Right cardiac atrium (tissue), 5 donors: Measurements from ENCODE around the gene UBE2Q2. TPM values are rescaled to one million over a fixed set of nuclear protein-coding genes. Genes with fewer than 3 reads are reported as not detected.
"Not testable (repeated sequence)": the region's sequence is repeated elsewhere in the genome, so short reads cannot be mapped to it uniquely, and the experiment has no call there.

Experiments used
- ATAC-seq, 2 donors: fragments of 200-7000 bp; cut with Tn5 transposase; one replicate each; pipeline versions ENCODE4 v1.8.0 to v1.9.1; 2020; ENCODE audit warnings: moderate library complexity in 2 of 2, mild to moderate bottlenecking in 1 of 2
- DNase-seq, 3 donors: peaks; one replicate each; pipeline ENCODE4 v3.0.0-alpha.2; 2020
- H3K27ac ChIP-seq: one replicate; pipeline ENCODE4 v1.5.1; 2013; ENCODE audit warnings: mild to moderate bottlenecking, low read length, control low read depth, moderate library complexity
- H3K27me3 ChIP-seq: one replicate; pipeline ENCODE4 v1.6.1; 2013; ENCODE audit not compliant: control insufficient read depth, insufficient read depth
- H3K4me1 ChIP-seq: one replicate; pipeline ENCODE4 v1.6.1; 2013; ENCODE audit warnings: low read length; ENCODE audit not compliant: control insufficient read depth, insufficient read depth
- H3K4me3 ChIP-seq: one replicate; pipeline ENCODE4 v1.5.1; 2013; ENCODE audit warnings: low read length, control low read depth
- H3K9me3 ChIP-seq: one replicate; pipeline ENCODE4 v1.6.1; 2013; ENCODE audit warnings: low read length; ENCODE audit not compliant: control insufficient read depth
- WGBS: extraction: QIAGEN DNeasy Blood & Tissue Kit; methylation state at CpG from one replicate; pipeline ENCODE4 v1.1.7; 2013; 5-methylcytosine and 5-hydroxymethylcytosine counted together
- intact Hi-C, 4 donors: fragments of 100-400 bp; cut with DNase I; formaldehyde crosslinking; loops; one replicate each; pipeline versions ENCODE4 v1.11.0 to v1.14.0; 2022 to 2023
- long read RNA-seq, 4 donors: library from polyadenylated mRNA; unstranded; transcript quantifications; one replicate each; pipeline ENCODE4 v2.0.0, GENCODE V29; 2020 to 2021
- polyA plus RNA-seq: library from polyadenylated mRNA; stranded (reverse); fragments of 200-250 nt; gene quantifications from one replicate; pipeline ENCODE4 v1.2.3, GENCODE V29; 2013
- total RNA-seq, 4 donors: library from RNA; stranded (reverse); fragmentation: NEBNext Ultra II Directional; extraction: Animal tissue kit (Norgen Biotek cat#: 25700); gene quantifications; one replicate each; pipeline ENCODE4 v1.2.1, GENCODE V29; 2021
- donor health status: healthy with polysubstance abuse.
- donor health status: DM: no; HTN: yes; CAD: no.
- donor health status: DM: no; HTN: no; CAD: no.
- donor health status: DM: no; HTN: yes; CAD: no; lungs with severe emphysema.
- donor health status: DM: yes; HTN: yes; CAD: no.

UBE2Q2 gene
- 10 to 100 TPM; 26.5 to 32.6 (median 27.4) TPM for total RNA-seq
- 18.2 TPM for polyA plus RNA-seq
- long read RNA-seq, donor 1, transcript UBE2Q2-208 (12 exons, 2,969 nt), result minor isoform, 34 of 109 reads
- long read RNA-seq, donor 1, transcript UBE2Q2-201 (13 exons, 3,130 nt), result major isoform, 51 of 109 reads
- long read RNA-seq, donor 1, partial matches to known transcripts, result 3 of 109 reads
- long read RNA-seq, donor 1, other reads (novel, unspliced or antisense), result 19 of 109 reads
- long read RNA-seq, donor 2, transcript UBE2Q2-208 (12 exons, 2,969 nt), result minor isoform, 11 of 36 reads
- long read RNA-seq, donor 2, transcript UBE2Q2-201 (13 exons, 3,130 nt), result major isoform, 17 of 36 reads
- long read RNA-seq, donor 2, partial matches to known transcripts, result 1 of 36 reads
- long read RNA-seq, donor 2, other reads (novel, unspliced or antisense), result 7 of 36 reads
- long read RNA-seq, donor 3, transcript UBE2Q2-201 (13 exons, 3,130 nt), result major isoform, 14 of 45 reads
- long read RNA-seq, donor 3, transcript UBE2Q2-208 (12 exons, 2,969 nt), result minor isoform, 8 of 45 reads
- long read RNA-seq, donor 3, partial matches to known transcripts, result 7 of 45 reads
- long read RNA-seq, donor 3, other reads (novel, unspliced or antisense), result 15 of 45 reads
- long read RNA-seq, donor 4, transcript UBE2Q2-208 (12 exons, 2,969 nt), result minor isoform, 8 of 31 reads
- long read RNA-seq, donor 4, transcript UBE2Q2-201 (13 exons, 3,130 nt), result major isoform, 13 of 31 reads
- long read RNA-seq, donor 4, partial matches to known transcripts, result 2 of 31 reads
- long read RNA-seq, donor 4, other reads (novel, unspliced or antisense), result 7 of 31 reads

DNA sequence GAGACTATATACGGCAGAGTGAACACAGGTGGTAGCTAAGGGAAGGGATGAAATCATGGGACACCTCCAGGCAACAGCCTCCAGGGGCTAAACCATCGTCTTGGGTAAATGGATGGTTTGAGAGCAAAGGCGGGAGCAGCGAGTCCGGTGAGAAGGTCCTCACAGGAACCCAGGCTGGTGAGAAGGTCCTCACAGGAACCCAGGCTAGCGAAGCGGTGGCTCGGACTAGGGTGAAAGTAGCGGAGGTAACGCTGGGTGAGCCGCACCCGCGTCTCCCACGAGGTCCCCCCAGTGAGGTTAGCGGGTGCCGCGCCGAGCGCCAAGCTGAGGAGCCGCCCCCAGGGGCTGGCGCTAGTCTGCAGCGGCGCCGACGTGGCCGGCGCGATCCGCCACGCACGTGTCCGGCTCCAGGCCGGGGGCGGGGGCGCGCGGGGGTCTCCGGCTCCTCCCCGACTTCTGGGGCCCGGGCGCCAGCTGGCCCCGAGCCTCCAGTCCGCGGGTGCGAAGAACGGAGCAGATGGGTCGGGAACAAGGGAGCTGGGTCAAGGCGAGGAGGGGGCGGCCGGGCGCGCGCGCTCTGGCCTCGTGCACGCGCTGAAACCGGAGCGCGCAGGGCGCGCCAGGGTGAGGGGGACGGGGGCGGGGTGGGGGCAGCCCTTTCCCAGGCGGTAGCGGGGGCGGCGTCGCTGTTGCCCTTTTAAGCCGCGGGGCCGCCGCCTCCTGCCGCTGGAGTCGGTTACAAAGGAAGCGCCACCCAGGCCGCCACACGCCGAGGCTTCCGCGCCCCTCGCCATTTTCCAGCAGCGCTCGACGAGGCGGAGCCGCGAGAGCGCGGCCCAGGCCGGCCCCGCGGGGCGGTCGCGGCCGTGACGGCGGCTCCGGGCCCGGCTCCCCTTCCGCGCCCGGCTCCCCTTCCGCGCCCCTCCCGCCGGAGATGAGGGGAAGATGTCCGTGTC, at the start of gene UBE2Q2:
UBE2Q2 (plus strand) TSS at position 726 of the 956 bp plus-strand sequence; CDS start at position 946, 220 bp downstream.
- Histone ChIP-seq H3K27me3 (no peaks in the 10 kb centered on the region), H3K4me1 (peaks cover 3% of the 10 kb centered on the region), H3K9me3 (no peaks in the 10 kb centered on the region), H3K27ac (peak within 1 kb of the TSS; percentile 82), H3K4me3 (peak within 1 kb of the TSS; percentile 93)
- under 1% methylated on average over 109 of the region's 109 CpGs for WGBS
- intact Hi-C loops, result loop anchor here in 1 of 4 donors (10.0 kb wide), 1 partner anchor 62 kb away; the partner anchor contains the start of gene FBXO22
- DNase-seq (peak; percentile 86 to 94 (median 91)), ATAC-seq (peak; percentile 74 to 80)

DNA sequence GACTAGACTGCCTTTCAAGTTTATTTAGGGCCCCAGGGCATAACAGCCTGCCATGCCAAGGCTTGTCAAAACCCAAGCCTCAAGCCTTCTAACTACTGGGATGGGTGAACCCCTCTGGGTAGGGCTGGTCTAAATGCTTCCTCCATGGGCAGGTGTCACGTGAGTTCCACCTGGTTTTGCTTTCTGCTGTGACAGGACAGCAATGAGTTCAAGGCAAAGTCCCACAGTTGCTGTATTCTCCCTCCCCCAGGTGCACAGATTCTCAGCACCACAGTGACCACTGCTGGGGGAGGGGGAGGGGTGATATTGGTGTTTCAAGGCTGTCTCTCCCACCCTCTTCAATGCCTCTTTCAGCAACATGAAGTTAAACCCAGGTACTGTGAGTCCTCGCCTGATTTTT, 46.9 kb upstream of the UBE2Q2 start:
- WGBS, result 89% methylated on average over 2 of the region's 2 CpGs
- H3K27ac ChIP-seq, result no peak overlapping the region
- no peak overlapping the region for H3K4me3 ChIP-seq
- intact Hi-C loops, result loop anchor here in 1 of 4 donors (5.0 kb wide), 1 partner anchor 69 kb away; no protein-coding TSS in a partner anchor
- no peak for ATAC-seq
- no peaks in the 10 kb centered on the region for H3K9me3 ChIP-seq
- no peak for DNase-seq
- no peaks in the 10 kb centered on the region for H3K4me1 ChIP-seq
- H3K27me3 ChIP-seq, result no peaks in the 10 kb centered on the region

DNA sequence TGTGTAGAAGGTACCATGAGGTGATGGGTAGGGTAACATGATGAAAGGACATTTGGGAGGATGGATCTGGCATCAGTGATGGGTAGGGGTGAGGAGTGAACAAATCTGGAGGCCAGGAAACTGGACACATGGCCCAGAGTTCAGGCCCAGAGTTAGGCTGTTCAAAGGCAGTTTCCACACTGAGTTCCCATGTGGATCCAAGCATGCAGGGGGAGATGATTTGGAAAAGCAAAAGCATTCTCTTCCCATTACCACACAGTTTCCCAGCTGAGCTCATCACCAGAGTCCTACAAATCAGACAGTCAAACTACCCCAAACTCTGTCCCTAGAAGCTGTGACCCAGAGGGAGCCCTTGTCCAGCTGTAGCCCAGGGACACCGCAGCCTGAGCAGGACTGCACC, 46.1 kb upstream of the UBE2Q2 start:
- not testable (repeated sequence) for H3K4me1 ChIP-seq, H3K9me3 ChIP-seq, ATAC-seq, DNase-seq, H3K27me3 ChIP-seq, H3K4me3 ChIP-seq, H3K27ac ChIP-seq
- 80% methylated on average over 1 of the region's 1 CpG for WGBS
- intact Hi-C loops, result loop anchor here in 1 of 4 donors (5.0 kb wide), 1 partner anchor 70 kb away; no protein-coding TSS in a partner anchor

DNA sequence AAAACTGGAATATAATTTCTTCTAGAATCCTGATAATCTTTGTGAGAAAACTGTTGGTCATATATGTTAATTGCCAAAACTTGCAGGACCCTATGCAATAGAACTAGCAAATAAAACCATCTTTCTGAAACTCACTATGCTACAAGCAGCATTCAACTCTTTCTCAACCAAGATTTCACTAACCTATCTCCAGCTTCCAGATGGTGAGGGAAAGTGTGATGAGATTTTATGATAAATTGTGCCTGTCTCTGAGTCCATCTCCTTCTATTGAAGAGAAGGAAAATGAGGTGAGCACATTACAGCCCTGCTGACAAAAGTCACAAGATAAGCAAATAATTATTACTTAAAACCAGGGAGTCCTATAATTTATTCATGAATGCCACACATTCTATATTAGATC, 44.1 kb upstream of the UBE2Q2 start:
- Histone ChIP-seq H3K9me3 (no peaks in the 10 kb centered on the region), H3K4me1 (no peaks in the 10 kb centered on the region), H3K4me3 (no peak overlapping the region), H3K27ac (no peak overlapping the region), H3K27me3 (no peaks in the 10 kb centered on the region)
- DNase-seq, result no peak
- ATAC-seq, result no peak
- intact Hi-C loops, result loop anchor here in 1 of 4 donors (5.0 kb wide), 1 partner anchor 72 kb away; no protein-coding TSS in a partner anchor

DNA sequence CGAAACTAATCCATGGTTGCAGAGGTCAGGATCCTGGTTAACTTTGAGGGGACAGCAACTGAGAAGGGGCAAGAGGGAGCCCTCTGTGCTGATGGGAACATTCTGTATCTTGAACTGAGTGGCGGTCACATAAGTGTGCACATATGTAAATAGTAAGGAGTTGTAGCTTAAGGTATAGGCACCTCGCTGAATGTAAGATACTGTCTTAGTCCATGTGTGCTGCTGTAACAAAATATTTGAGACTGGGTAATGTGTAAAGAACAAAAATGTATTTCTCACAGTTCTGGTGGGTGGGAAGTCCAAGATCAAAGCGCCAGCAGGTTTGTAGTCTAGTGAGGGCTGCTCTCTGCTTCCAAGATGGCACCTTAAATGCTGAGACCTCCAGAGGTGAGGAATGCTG, 42.8 kb upstream of the UBE2Q2 start:
- not testable (repeated sequence) for H3K27me3 ChIP-seq, H3K4me3 ChIP-seq, H3K9me3 ChIP-seq, H3K27ac ChIP-seq, H3K4me1 ChIP-seq, DNase-seq, ATAC-seq
- WGBS, result 88% methylated on average over 4 of the region's 4 CpGs
- intact Hi-C loops, result loop anchor here in 1 of 4 donors (10.0 kb wide), 1 partner anchor 106 kb away; no protein-coding TSS in a partner anchor

DNA sequence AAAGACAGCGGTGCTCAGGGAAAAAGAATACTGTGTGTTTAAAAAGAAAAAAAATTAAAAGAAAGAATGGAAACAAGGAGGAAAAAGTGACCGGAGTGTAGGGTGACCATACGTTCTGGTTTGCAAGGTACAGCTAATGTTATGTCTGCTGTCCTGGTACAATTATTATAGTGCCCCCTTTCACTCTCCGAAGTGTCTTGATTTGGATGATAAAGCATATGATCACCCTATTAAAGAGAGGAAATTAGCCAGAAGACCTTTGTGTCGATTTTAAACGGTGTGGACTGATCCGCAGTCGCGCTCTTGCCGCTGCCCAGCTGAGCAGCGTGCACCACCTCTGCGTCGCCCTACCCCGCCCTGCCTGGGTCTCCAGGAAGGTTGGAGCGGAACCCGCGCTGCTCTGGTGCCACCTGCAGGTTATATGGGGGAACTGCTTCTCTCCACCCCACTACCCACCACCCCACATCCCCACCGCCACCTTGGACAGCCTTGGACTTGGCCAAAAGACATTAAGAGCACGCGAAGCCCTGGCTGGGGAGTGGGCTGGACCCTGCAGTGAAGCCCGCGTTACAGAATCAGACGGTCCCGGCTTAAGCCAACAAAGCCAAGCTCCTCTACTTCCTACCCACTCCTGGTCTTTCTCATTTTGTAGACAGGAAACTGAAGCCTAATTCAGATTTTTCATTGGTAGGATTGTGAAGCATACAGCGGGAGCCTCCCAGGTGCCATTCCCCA, 41.2 kb upstream of the UBE2Q2 start:
- no peaks in the 10 kb centered on the region for H3K27me3 ChIP-seq
- peak; percentile 85 to 92 (median 91) for DNase-seq
- intact Hi-C loops, result loop anchor here in 1 of 4 donors (10.0 kb wide), 1 partner anchor 107 kb away; no protein-coding TSS in a partner anchor
- no peaks in the 10 kb centered on the region for H3K9me3 ChIP-seq
- WGBS, result 4% methylated on average over 25 of the region's 25 CpGs
- H3K4me1 ChIP-seq, result no peaks in the 10 kb centered on the region
- peak; percentile 97 to 99 for ATAC-seq
- H3K27ac ChIP-seq, result no peak overlapping the region
- no peak overlapping the region for H3K4me3 ChIP-seq

DNA sequence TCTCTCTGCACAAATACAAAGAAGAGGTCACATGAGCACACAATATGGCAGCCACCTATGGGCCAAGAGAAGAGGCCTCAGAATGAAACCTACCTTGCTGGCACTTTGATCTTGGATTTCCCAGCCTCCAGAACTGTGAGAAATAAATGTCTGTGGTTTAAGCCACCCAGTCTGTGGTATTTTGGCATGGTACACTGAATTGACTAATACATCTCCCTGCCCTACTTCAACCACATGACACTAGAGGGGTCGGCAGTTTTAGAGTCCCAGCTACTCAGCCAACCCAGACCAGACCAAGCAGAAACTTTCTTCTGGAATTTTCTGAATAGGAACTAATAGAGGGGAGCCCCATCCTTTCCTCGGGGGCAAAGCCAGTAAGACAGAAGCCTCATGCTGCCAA, 35.8 kb upstream of the UBE2Q2 start:
- H3K27ac ChIP-seq, H3K9me3 ChIP-seq, DNase-seq, H3K4me1 ChIP-seq, H3K4me3 ChIP-seq, H3K27me3 ChIP-seq, ATAC-seq: not testable (repeated sequence)
- 38% methylated on average over 2 of the region's 2 CpGs for WGBS
- intact Hi-C loops, result loop anchor here in 1 of 4 donors (10.0 kb wide), 1 partner anchor 113 kb away; no protein-coding TSS in a partner anchor

DNA sequence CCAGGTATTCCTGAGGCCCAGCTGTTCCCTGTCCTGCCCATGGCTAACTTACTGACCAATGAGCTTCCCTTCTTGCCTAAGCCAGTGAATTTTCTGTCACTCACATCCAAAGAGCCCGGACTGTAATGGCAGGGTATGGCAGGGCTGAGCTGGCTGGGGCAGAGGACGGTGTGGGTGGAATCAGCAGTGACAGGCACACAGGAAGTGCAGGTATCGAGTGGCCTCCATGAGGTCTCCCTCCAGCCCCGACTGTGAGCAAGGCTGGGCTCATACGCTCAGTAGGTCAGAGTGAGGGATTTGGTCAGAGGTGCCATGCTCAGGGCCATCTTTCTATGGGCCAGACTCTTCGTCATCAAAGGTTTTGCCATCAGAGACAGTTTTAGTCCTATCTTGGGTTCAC, 35.2 kb upstream of the UBE2Q2 start:
- intact Hi-C loops, result loop anchor here in 1 of 4 donors (10.0 kb wide), 1 partner anchor 113 kb away; no protein-coding TSS in a partner anchor
- H3K27me3 ChIP-seq, ATAC-seq, H3K4me3 ChIP-seq, H3K4me1 ChIP-seq, H3K9me3 ChIP-seq, DNase-seq, H3K27ac ChIP-seq: not testable (repeated sequence)
- WGBS, result 86% methylated on average over 6 of the region's 6 CpGs

DNA sequence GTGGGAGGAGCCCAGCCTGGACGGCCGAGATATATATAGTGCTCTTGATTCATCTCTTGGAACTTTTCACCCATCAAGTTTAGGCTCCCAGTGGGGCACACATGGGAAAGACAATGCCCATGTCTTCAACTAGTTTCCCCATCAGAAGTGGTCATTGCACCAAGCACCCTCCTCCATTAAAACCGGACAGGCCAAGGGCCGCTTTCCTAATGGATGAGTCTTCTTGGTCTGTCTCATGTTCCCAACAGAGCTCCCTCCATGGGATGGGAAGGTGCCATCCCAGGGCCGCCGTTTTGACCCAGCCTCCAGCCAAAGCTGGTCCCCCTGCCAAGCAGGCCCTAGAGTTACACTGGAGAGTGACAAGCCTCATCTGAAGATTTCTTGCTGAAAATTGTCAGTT, 34.7 kb upstream of the UBE2Q2 start:
- H3K4me3 ChIP-seq, result no peak overlapping the region
- DNase-seq (no peak), ATAC-seq (no peak)
- no peaks in the 10 kb centered on the region for H3K4me1 ChIP-seq
- intact Hi-C loops, result loop anchor here in 1 of 4 donors (10.0 kb wide), 1 partner anchor 114 kb away; no protein-coding TSS in a partner anchor
- no peaks in the 10 kb centered on the region for H3K27me3 ChIP-seq
- 71% methylated on average over 6 of the region's 6 CpGs for WGBS
- H3K27ac ChIP-seq, result no peak overlapping the region
- H3K9me3 ChIP-seq, result no peaks in the 10 kb centered on the region
